ENCODE data around the gene IGFL4. TPM values are rescaled to one million over a fixed set of nuclear protein-coding genes. Genes with fewer than 3 reads are reported as not detected.
"Not testable (repeated sequence)": the region's sequence is repeated elsewhere in the genome, so short reads cannot be mapped to it uniquely, and the experiment has no call there.

IGFL4 gene
- total and polyA plus RNA-seq, 3 donors from 2014 or later = 0.37 to 0.79 (median 0.56) TPM

- H3K36me3 ChIP-seq (ENCODE audit: low read depth, missing control alignments); H3K9me3 ChIP-seq; H3K27me3 ChIP-seq; intact Hi-C loops (cut with DNase I; ENCODE audit: low total_unique reads); H3K4me1 ChIP-seq: not testable (repeated sequence)
- TF ChIP-seq CTCF (IDR thresholded peaks at IDR 0.05) = peak; percentile 60 to 96 (median 82)
- H3K4me3 ChIP-seq = peak overlapping the region; percentile 36 to 59
- H3K27ac ChIP-seq = peak overlapping the region in 1 of 2 donors; percentile 60
- WGBS, 2 donors = 2 to 9% methylated on average over 15 to 33 of the region's 71 CpGs
- peak; percentile 85 for DNase-seq
These were observed 38.0 kb upstream of the IGFL4 start for GRCh38 chr19:46078573-46079332.

- no peaks in the 10 kb centered on the region for H3K27me3 ChIP-seq
- DNase-seq = no peak
- 16 to 17% methylated on average over 6 of the region's 6 CpGs for WGBS, 2 donors
- intact Hi-C loops (cut with DNase I; ENCODE audit: low total_unique reads) = no loop called here
- no peaks in the 10 kb centered on the region for H3K4me1 ChIP-seq
- TF ChIP-seq CTCF (IDR thresholded peaks at IDR 0.05) = no peak
- no peak for TF ChIP-seq POLR2A (IDR thresholded peaks at IDR 0.05)
- peak overlapping the region; percentile 36 to 37 for H3K4me3 ChIP-seq
- no peak overlapping the region for H3K27ac ChIP-seq
- no peaks in the 10 kb centered on the region for H3K9me3 ChIP-seq
- no peaks in the 10 kb centered on the region for H3K36me3 ChIP-seq (ENCODE audit: low read depth, missing control alignments)
These were observed 37.0 kb upstream of the IGFL4 start for GRCh38 chr19:46077815-46078167.

- H3K36me3 ChIP-seq (ENCODE audit: low read depth, missing control alignments) = no peaks in the 10 kb centered on the region
- H3K27me3 ChIP-seq = no peaks in the 10 kb centered on the region
- TF ChIP-seq POLR2A (IDR thresholded peaks at IDR 0.05) (no peak), CTCF (IDR thresholded peaks at IDR 0.05) (peak; percentile 62 to 75 (median 73))
- DNase-seq = peak; percentile 78
- no peak overlapping the region for H3K27ac ChIP-seq
- H3K9me3 ChIP-seq = no peaks in the 10 kb centered on the region
- intact Hi-C loops (cut with DNase I; ENCODE audit: low total_unique reads) = no loop called here
- H3K4me1 ChIP-seq = no peaks in the 10 kb centered on the region
- H3K4me3 ChIP-seq = peak overlapping the region; percentile 36 to 37
- 1 to 2% methylated on average over 17 to 50 of the region's 50 CpGs for WGBS, 2 donors
These were observed 36.4 kb upstream of the IGFL4 start for GRCh38 chr19:46076951-46077814.

GRCh38 chr19:46076031-46076880 lies 35.5 kb upstream of the IGFL4 start:
- WGBS, 2 donors = 31 to 35% methylated on average over 9 of the region's 9 CpGs
- TF ChIP-seq CTCF (IDR thresholded peaks at IDR 0.05) (no peak), POLR2A (IDR thresholded peaks at IDR 0.05) (no peak)
- H3K4me3 ChIP-seq = no peak overlapping the region
- intact Hi-C loops (cut with DNase I; ENCODE audit: low total_unique reads) = no loop called here
- no peaks in the 10 kb centered on the region for H3K4me1 ChIP-seq
- no peaks in the 10 kb centered on the region for H3K27me3 ChIP-seq
- DNase-seq = no peak
- H3K9me3 ChIP-seq = no peaks in the 10 kb centered on the region
- no peaks in the 10 kb centered on the region for H3K36me3 ChIP-seq (ENCODE audit: low read depth, missing control alignments)
- H3K27ac ChIP-seq = no peak overlapping the region

Measured in testis (tissue), 3 donors.